ENCODE measurements around the gene CHADL. TPM values are rescaled to one million over a fixed set of nuclear protein-coding genes. Genes with fewer than 3 reads are reported as not detected.

CHADL gene
- total RNA-seq, 4 donors from 2014 or later: 0.85 to 3.4 (median 2.0) TPM; not detected in 1

DNA sequence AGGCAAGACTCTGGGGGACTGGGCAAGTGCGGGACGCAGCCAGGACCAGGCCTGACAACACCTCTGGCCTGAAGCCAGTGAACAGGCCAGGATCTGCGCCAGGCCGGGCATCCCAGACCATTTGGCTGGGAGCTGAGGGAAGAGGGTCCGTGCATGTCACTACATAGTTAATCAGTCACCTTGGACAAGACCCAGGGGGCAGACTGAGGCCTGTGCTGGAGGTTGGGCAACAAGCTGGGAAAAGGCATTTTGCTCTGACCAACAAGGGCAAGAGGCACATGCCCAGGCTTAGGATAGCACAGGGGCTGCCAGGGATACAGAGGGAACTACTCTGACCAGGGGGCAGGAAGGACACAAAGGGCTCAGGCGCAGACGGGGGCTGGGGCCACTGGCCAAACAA is 7.0 kb upstream of the CHADL start:
- TF ChIP-seq, protein P1, sequence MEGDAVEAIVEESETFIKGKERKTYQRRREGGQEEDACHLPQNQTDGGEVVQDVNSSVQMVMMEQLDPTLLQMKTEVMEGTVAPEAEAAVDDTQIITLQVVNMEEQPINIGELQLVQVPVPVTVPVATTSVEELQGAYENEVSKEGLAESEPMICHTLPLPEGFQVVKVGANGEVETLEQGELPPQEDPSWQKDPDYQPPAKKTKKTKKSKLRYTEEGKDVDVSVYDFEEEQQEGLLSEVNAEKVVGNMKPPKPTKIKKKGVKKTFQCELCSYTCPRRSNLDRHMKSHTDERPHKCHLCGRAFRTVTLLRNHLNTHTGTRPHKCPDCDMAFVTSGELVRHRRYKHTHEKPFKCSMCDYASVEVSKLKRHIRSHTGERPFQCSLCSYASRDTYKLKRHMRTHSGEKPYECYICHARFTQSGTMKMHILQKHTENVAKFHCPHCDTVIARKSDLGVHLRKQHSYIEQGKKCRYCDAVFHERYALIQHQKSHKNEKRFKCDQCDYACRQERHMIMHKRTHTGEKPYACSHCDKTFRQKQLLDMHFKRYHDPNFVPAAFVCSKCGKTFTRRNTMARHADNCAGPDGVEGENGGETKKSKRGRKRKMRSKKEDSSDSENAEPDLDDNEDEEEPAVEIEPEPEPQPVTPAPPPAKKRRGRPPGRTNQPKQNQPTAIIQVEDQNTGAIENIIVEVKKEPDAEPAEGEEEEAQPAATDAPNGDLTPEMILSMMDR (IDR thresholded peaks at IDR 0.05; ENCODE audit: low read depth): no peak

DNA sequence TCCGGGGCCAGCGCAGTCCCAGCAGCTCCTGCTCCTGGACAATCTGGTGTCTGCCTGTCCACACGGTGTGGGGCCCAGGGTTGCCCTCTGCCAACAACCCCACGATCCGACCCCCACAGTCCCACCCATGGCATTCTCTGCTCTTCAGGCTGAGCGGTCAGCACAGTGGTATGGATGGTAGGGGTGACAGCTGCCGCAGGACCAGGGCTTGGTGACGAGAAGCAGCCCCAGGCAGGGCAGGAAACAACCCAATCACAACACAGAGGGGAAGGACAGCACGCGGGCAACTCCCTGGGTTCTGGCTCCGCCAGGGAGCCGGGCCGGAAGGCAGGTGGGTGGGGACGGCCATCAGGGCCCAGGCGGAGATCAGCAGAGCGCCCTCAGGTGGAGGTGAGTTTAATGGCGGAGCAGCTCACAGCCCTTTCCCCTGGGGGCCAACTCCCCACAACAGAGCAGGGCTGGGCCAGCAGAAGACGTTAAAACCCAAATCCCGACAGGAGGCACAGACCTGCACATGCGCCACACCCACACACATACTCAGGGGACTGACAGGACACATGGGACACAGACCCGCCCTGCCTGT is 5.3 kb upstream of the CHADL start:
- TF ChIP-seq, protein P1 (IDR thresholded peaks at IDR 0.05; ENCODE audit: low read depth): no peak

DNA sequence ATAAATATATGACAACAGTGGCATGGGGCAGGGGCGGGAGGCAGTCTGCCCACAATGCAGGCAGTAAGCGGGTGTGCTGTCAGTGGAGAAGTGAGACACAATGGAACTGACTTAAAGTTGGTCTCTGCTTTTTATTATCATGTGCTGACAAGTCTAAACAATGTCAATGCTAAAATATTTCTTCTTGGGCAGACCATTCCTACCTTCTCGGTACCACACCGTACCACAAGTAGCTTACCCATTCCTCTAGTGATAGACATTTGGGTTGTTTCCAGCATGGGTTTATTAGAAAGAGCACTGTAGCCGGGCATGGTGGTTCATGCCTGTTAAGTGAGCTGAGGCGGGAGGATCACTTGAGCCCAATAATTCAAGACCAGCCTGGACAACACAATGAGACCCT is 2.6 kb upstream of the CHADL start:
- TF ChIP-seq, protein P1 (IDR thresholded peaks at IDR 0.05; ENCODE audit: low read depth): no peak

DNA sequence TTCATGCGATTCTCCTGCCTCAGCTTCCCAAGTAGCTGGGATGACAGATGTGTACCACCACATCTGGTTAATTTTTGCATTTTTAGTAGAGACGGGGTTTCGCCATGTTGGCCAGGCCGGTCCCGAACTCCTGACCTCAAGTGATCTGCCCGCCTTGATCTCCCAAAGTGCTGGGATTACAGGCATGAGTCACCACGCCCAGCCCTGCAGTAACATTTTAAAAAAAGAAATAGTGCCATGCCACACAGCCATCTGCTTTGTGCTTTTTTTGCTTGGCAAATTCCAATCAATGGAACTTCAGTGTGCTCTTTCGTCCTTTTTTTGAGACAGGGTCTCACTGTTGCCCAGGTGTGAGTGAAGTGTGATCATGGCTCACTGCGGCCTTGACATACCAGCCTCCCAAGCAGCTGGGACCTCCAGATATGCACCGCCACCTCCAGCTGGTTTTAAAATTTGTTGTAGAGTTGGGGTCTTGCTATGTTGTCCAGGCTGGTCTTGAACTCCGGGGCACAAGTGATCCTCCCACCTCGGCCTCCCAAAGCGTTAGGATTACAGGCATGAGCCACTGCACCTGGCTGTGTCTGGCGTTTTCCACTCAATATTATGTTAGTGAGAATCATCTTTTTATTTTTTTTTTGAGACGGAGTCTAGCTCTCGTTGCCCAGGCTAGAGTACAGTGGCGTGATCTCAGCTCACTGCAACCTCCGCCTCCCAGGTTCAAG is 1.8 kb upstream of the CHADL start:
- TF ChIP-seq, protein P1 (IDR thresholded peaks at IDR 0.05; ENCODE audit: low read depth): no peak

DNA sequence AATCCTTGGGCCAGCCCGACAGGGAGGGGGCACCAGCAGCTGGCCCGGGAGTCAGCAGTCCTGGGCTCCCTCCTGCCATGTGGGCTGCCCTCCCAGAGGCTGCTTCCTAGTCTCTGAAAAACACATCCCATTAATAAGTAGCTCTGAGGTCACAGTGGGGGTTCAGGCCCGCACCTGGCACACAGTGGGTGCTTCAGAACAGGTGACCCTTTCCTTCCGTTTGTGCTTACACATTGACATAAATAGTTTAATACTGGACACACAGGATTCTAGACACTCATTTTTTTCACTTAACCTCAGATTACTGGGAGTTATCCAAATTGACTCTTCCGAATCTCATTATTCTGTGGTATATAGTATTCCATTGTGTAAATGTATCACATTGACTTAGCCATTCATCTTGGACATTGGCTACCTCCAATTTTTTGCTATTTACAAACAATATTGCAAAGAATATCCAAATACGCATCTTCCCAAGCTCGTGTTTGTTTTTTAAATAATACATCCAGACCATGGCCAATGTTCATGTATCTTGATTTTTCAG is 474 bp upstream of the CHADL start:
- TF ChIP-seq, protein P1 (IDR thresholded peaks at IDR 0.05; ENCODE audit: low read depth): no peak

DNA sequence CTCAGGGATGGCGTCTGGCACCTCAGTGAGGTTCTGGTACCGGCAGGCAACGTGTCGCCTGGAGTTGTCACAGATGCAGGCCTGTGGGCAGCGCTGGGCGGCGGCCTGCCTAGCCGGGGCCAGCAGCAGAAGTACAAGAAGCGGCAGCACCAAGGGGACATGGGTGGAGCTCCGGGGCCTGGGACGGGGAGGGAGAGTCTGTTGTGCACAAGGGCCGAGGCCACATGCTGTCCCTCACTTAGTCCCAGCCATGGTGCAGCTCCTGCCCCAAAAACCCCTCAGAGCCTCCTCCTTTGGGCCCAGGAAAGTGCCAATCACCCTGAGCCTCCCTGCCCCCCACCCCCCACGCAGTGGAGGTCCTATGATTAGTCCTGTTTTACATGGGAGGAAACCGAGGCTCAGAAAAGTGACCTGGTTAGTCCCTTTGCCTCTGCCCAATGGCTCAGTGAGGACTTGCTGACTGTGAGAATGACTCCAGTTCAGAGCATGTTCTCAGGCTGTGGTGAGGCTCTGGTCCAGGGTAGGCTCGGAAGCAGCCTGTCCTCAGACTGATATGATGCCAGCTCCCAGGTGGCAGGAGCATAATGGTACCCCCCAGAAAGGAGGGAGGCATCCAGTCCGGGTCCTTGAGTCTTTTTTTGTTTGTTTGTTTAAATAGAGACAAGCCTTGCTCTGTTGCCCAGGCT is 1.1 kb downstream of the CHADL start:
- TF ChIP-seq, protein P1 (IDR thresholded peaks at IDR 0.05; ENCODE audit: low read depth): no peak
